G401 (cell line): ENCODE data around the gene ALG6. TPM values are rescaled to one million over a fixed set of nuclear protein-coding genes. Genes with fewer than 3 reads are reported as not detected.
A peak's percentile ranks its signal among the peaks of the same experiment; 100 is the strongest.

Experiments used
- DNase-seq: peaks from one replicate; pipeline ENCODE4 v3.0.0-alpha.2; 2015; ENCODE audit warnings: low spot score
- in situ Hi-C: cut with HindIII; loops from 2 replicates; pipeline ENCODE4 v1.10.0; 2016; ENCODE audit warnings: low sequenced_read_pairs, mixed read lengths
- total RNA-seq: library from RNA; depleted of rRNA; stranded (reverse); fragments of >200 nt; shearing (Covaris generic); gene quantifications from 2 replicates; pipeline ENCODE4 v1.2.3, GENCODE V29; 2014; rRNA removed

Gene ALG6
- total RNA-seq, result 12.5 and 19.1 TPM in 2 replicates

- in situ Hi-C loops, result no loop called here
- DNase-seq, result peak; percentile 91
Observed at GRCh38 chr1:63367215-63368103, at the start of gene ALG6. TSS of gene ALG6 (plus strand) at chr1:63367627. CDS start at chr1:63370978, 3,351 bp downstream.

GRCh38 chr1:63317817-63318152 is 49.6 kb upstream of the ALG6 start:
- DNase-seq, result no peak
- in situ Hi-C loops, result no loop called here

DNA sequence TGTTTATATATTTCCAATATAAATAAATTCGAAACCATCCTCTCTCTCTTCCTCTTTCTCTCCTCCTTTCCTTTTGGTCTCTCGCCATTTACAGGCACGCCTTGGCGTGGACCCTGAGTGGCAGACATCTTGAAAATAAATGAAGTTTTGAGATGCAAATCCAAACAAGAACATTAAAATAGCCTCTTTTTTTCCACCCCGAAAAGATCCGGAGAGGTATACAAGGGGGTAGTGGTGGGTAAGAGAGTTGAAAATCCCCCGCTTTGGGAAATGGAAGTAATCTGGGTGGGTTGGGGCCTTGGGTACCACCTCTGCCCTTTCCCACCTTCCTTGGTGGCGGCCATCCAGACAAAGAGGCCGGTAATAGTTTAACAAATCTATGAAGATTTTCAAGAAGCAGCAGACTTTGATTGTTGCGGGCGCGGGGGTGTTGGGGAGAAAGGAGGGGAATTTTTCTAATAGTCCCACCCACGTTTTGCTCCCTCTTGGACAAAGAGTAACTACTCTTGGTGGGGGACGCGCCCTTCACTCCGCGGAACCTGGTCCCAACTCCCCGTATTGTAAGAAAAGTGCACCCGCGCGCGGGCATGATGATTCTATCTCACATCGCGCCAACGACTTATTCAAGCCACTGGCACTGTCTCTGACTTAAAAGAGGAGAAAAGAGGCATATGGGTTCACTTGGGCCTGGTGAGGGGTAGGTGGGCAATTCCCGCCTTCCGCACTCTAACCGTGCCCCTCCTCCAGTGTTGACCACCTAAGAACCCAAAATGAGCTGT is 49.0 kb upstream of the ALG6 start:
- in situ Hi-C loops, result no loop called here

DNA sequence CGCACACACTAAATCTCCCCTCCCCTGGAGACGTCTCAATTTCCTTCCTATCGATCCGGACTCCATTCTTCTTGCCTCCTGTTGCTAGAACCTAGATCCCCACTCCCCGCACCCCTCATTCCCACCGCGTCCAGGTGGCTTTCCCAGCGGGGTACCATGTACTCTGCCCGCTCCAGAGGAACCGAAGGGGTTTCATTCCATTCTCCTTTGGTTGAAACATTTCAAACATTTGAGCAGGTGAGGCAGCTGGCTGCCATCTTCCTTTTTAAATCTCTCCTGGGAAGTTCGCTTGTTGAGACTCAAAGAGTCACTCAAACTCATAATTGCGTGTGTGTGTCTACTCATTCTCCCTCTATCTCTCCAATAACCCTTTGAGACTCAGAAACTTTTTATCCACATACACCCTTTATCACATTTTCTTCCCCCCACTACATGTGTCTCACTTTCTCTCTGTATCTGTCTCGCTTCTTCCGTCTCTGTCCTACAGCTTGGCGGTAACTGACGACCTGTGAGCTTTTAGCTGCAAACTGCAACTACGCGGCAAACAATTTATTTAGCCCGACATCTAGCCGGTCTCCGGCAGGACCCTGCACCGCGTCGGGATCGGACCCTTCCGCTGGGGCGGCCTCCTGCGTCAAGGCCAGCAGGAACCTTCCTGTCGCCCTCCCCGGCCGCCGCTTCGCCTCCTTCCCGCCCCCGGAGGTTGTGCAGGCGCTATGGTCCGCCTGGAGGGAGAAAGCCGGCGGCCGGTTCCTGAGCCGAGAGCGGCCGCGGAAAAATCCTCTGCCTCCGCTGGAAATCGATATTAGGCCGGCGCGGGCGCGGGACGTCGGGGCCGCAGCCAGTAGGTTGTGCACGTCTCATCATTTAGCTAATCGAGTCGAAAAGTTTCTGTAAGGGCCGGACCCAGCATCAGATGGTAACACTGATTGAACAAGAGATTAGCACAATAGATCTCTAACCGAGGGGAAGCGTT is 48.1 kb upstream of the ALG6 start:
- in situ Hi-C loops, result no loop called here
- DNase-seq, result no peak

More for the DNA sequence above, 49.0 kb upstream of the ALG6 start:
- no peak for DNase-seq

DNA sequence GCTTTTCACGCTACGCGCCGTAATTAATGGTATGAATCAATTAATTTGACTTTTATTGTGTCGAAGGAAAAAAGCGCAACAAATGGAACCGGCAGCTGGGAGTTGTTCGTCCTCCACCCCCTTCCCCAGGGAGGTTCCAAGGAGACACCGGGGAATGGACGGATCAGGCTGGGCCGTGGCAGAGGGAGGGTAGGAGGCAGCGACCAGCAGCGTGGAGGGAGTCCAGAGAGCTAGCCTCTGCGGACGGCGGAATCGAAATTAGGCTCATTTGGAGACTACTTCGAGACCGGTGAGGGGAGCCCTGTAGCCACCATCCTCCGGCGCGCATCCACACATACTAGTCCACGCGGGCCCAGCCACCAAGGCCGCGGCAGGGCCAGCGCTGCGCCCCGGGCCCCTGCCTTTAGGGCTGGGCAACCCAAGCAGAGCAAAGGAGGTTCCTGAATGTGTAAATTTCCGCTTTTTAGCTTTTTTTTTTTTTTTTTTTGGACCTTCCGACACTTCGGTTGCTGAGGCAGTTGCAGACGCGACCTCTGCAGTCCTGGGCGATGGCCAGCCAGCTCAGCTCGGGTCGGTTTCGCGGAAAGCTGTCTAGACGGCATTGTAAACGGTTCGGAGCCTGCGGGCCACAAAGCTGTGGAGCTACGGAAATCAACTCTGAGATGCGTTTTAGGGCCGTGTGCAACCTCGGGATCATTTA is 47.3 kb upstream of the ALG6 start:
- in situ Hi-C loops, result no loop called here
- DNase-seq, result no peak

DNA sequence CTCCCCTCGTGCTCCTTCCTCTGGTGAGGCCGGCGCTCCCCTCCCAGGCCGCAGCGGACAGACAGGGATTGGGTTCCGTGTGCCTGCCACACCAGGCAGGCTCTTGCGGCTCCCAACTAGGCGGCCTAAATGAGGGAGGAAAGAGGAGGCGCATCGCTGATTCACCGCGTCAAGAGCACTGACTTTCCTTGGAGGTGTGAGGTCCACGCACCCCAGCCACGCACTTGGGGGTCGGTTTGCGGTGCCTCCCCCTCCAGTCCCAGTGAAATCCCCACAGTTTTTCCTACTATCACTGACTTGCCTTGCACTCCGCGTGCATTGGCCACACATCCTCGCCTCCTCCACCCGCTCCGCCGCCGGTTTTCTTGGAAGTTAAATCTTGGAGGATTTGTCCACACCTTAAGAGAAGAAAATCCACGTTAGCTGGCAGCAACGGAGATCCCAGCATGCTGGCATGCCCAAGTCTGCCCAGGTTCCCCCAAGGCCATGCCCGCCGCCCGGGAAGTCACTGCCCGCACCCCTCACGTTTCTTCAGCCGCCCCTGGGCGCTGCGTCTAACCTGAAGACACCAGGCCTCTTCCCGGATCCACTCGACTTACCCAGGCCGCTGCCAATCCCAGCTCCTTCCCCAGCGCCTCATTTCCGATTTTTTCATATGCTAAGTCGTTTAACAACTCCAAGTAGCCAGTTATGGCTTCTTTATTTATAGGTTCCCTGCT is 46.2 kb upstream of the ALG6 start:
- no peak for DNase-seq
- in situ Hi-C loops, result no loop called here

- in situ Hi-C loops, result no loop called here
- no peak for DNase-seq
Observed at GRCh38 chr1:63321785-63322113, 45.7 kb upstream of the ALG6 start.

GRCh38 chr1:63322114-63322943 is 45.1 kb upstream of the ALG6 start, which contains the start of gene FOXD3:
TSS of gene FOXD3 (plus strand) at chr1:63322567. CDS start at chr1:63323059, 492 bp downstream.
- DNase-seq, result no peak
- in situ Hi-C loops, result no loop called here

DNA sequence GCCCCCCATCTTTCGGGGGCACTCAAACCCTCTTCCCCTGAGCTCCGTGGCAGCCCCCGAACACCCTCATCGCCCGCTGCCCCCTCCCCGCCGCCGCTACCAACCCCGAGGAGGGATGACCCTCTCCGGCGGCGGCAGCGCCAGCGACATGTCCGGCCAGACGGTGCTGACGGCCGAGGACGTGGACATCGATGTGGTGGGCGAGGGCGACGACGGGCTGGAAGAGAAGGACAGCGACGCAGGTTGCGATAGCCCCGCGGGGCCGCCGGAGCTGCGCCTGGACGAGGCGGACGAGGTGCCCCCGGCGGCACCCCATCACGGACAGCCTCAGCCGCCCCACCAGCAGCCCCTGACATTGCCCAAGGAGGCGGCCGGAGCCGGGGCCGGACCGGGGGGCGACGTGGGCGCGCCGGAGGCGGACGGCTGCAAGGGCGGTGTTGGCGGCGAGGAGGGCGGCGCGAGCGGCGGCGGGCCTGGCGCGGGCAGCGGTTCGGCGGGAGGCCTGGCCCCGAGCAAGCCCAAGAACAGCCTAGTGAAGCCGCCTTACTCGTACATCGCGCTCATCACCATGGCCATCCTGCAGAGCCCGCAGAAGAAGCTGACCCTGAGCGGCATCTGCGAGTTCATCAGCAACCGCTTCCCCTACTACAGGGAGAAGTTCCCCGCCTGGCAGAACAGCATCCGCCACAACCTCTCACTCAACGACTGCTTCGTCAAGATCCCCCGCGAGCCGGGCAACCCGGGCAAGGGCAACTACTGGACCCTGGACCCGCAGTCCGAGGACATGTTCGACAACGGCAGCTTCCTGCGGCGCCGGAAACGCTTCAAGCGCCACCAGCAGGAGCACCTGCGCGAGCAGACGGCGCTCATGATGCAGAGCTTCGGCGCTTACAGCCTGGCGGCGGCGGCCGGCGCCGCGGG is 44.2 kb upstream of the ALG6 start:
- in situ Hi-C loops, result no loop called here
- DNase-seq, result no peak

DNA sequence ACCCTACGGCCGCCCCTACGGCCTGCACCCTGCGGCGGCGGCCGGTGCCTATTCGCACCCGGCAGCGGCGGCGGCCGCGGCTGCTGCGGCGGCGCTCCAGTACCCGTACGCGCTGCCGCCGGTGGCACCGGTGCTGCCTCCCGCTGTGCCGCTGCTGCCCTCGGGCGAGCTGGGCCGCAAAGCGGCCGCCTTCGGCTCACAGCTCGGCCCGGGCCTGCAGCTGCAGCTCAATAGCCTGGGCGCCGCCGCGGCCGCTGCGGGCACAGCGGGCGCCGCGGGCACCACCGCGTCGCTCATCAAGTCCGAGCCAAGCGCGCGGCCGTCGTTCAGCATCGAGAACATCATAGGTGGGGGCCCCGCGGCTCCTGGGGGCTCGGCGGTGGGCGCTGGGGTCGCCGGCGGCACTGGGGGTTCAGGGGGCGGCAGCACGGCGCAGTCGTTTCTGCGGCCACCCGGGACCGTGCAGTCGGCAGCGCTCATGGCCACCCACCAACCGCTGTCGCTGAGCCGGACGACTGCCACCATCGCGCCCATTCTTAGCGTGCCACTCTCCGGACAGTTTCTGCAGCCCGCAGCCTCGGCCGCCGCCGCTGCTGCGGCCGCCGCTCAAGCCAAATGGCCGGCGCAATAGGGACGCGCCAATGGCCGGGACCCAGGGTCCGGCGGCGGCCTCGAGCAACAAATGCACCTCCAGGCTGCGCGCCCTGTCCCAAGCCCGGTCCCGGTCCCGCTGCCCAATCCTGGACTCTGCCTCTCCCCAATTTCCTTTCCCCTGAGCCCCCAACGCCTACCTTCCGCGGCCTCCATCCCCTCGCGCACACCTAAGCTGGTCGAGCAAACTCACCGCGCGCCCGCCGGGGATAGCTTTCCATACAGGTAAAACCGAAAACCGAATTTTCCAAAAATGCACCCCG is 43.3 kb upstream of the ALG6 start:
- in situ Hi-C loops, result no loop called here
- DNase-seq, result no peak

DNA sequence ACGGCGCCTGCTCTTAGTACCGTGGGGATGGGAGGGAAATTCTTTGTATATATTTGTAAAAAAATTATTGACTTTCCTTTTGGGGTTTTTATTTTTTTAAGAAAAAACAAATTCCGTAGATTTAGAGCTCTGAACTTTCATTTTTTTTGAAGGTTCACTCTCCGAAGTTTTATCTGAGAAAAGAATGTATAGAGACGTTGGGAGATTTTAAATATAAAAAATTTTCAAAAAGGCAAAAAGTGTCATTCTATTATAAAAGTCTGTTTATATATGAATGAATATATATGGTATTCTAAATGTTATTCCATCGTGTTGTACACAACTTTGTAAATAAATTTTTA is 42.7 kb upstream of the ALG6 start:
- DNase-seq, result no peak
- in situ Hi-C loops, result no loop called here

- in situ Hi-C loops, result no loop called here
- DNase-seq, result no peak
Observed at GRCh38 chr1:63325279-63325985, 42.0 kb upstream of the ALG6 start.

DNA sequence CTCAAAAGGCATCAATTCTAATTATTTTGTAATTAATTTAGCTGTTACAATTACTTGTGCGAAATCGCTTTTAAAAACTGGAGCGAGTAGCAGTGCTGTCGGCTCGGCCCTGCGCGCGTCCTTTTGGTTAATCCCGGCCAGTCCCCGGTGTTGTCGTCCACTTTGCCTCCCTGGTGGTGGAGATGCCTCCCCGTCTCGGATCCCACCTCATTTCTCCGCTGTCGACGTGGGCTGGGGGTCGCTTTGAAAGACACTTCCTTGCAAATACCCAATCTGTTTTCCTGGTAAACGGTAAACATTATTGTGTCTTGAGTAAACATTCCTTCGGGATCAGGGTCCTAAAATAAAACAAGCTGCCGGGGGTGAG is 41.3 kb upstream of the ALG6 start:
- in situ Hi-C loops, result no loop called here
- DNase-seq, result no peak

GRCh38 chr1:63326473-63327380 is 40.7 kb upstream of the ALG6 start:
- no peak for DNase-seq
- in situ Hi-C loops, result no loop called here
